CD14-positive monocyte (primary cell): Measurements from ENCODE around the gene GEMIN8. TPM values are rescaled to one million over a fixed set of nuclear protein-coding genes. Genes with fewer than 3 reads are reported as not detected.

Source experiments
- DNase-seq, 3 donors: peaks; one replicate each; pipeline ENCODE4 v3.0.0-alpha.2; 2011 to 2022
- H2AFZ ChIP-seq: 2 replicates; pipeline ENCODE4 v1.6.0; 2012; ENCODE audit warnings: mild to moderate bottlenecking, low read depth, low read length, inconsistent platforms; ENCODE audit not compliant: insufficient read depth, poor library complexity, severe bottlenecking
- H3K27ac ChIP-seq, 2 donors: 1 replicate in 1 of 2; 2 replicates in 1 of 2; pipeline ENCODE4 v1.5.1; 2012 to 2013; ENCODE audit warnings: low read length in 2 of 2, control low read depth in 1 of 2, inconsistent platforms in 1 of 2, low read depth in 1 of 2, mild to moderate bottlenecking in 1 of 2
- H3K27me3 ChIP-seq, 2 donors: one replicate each; pipeline versions ENCODE4 v1.6.0 to v1.6.1; 2011 to 2013; ENCODE audit warnings: low read length in 2 of 2; ENCODE audit not compliant: control insufficient read depth in 2 of 2, insufficient read depth in 2 of 2
- H3K36me3 ChIP-seq, 2 donors: replicated peaks in 1 of 2; 1 replicate in 1 of 2; 2 replicates in 1 of 2; pipeline versions ENCODE4 v1.5.1 to v1.6.1; 2012 to 2013; ENCODE audit warnings: low read length in 2 of 2, control low read depth in 1 of 2, inconsistent platforms in 1 of 2, mild to moderate bottlenecking in 1 of 2; ENCODE audit not compliant: insufficient read depth in 2 of 2, control insufficient read depth in 1 of 2
- H3K4me1 ChIP-seq, 2 donors: 1 replicate in 1 of 2; 2 replicates in 1 of 2; pipeline versions ENCODE4 v1.5.1 to v1.6.1; 2012 to 2013; ENCODE audit warnings: low read length in 2 of 2, control low read depth in 1 of 2, inconsistent platforms in 1 of 2, mild to moderate bottlenecking in 1 of 2, moderate library complexity in 1 of 2; ENCODE audit not compliant: insufficient read depth in 2 of 2, control insufficient read depth in 1 of 2
- H3K4me2 ChIP-seq: replicated peaks from 2 replicates; pipeline ENCODE3; 2012; ENCODE audit warnings: low read length, moderate library complexity, mild to moderate bottlenecking; ENCODE audit not compliant: poor library complexity, severe bottlenecking; ENCODE audit errors: extremely low read depth
- H3K4me3 ChIP-seq, 3 experiments: fragments of 200-600 bp in 1 of 3; sonication (generic) in 1 of 3; replicated peaks in 1 of 3; 1 replicate in 2 of 3; 2 replicates in 1 of 3; pipeline ENCODE4 v1.5.1; 2011 to 2013; ENCODE audit warnings: low read length in 3 of 3, mild to moderate bottlenecking in 3 of 3, control low read depth in 2 of 3, low read depth in 2 of 3, inconsistent platforms in 1 of 3, moderate library complexity in 1 of 3
- H3K79me2 ChIP-seq: 2 replicates; pipeline ENCODE4 v1.6.0; 2012; ENCODE audit warnings: mild to moderate bottlenecking, control low read depth, inconsistent platforms, low read length, moderate library complexity; ENCODE audit not compliant: insufficient read depth
- H3K9ac ChIP-seq: 2 replicates; pipeline ENCODE4 v1.6.0; 2017; ENCODE audit warnings: low read length, mild to moderate bottlenecking; ENCODE audit not compliant: insufficient read depth, poor library complexity, severe bottlenecking
- H3K9me3 ChIP-seq, 2 donors: replicated peaks in 1 of 2; 1 replicate in 1 of 2; 2 replicates in 1 of 2; pipeline versions ENCODE4 v1.5.1 to v1.6.1; 2012 to 2013; ENCODE audit warnings: low read length in 2 of 2, control low read depth in 1 of 2; ENCODE audit not compliant: control insufficient read depth in 1 of 2, insufficient read depth in 1 of 2
- H4K20me1 ChIP-seq: 2 replicates; pipeline ENCODE4 v1.6.0; 2012; ENCODE audit warnings: mild to moderate bottlenecking, low read length, control low read depth, moderate library complexity; ENCODE audit not compliant: insufficient read depth
- H3K27ac Mint-ChIP-seq, 7 donors: one replicate each; pipeline ENCODE4 v1.8.0; 2020; ENCODE audit warnings: mild to moderate bottlenecking in 7 of 7, mixed read lengths in 7 of 7, moderate library complexity in 6 of 7, inconsistent platforms in 2 of 7
- H3K27me3 Mint-ChIP-seq, 3 donors: one replicate each; pipeline ENCODE4 v1.8.0; 2021 to 2022; ENCODE audit warnings: low read depth in 3 of 3, mild to moderate bottlenecking in 3 of 3, mixed read lengths in 3 of 3, moderate library complexity in 3 of 3, inconsistent platforms in 1 of 3
- H3K36me3 Mint-ChIP-seq, 2 donors: one replicate each; pipeline ENCODE4 v1.8.0; 2020; ENCODE audit warnings: mixed read lengths in 2 of 2, inconsistent platforms in 1 of 2, mild to moderate bottlenecking in 1 of 2
- H3K4me1 Mint-ChIP-seq: one replicate; pipeline ENCODE4 v1.8.0; 2020; ENCODE audit warnings: mild to moderate bottlenecking, mixed read lengths
- H3K4me3 Mint-ChIP-seq, 2 donors: one replicate each; pipeline ENCODE4 v1.8.0; 2020; ENCODE audit warnings: mild to moderate bottlenecking in 2 of 2, mixed read lengths in 2 of 2, moderate library complexity in 1 of 2
- H3K9me3 Mint-ChIP-seq, 7 donors: one replicate each; pipeline ENCODE4 v1.8.0; 2020 to 2022; ENCODE audit warnings: mixed read lengths in 7 of 7, mild to moderate bottlenecking in 6 of 7, moderate library complexity in 6 of 7, inconsistent platforms in 2 of 7
- CTCF ChIP-seq: fragments of 200-600 bp; IDR thresholded peaks from one replicate; pipeline ENCODE4 v1.8.0; 2022; ENCODE audit warnings: antibody characterized with exemption, mild to moderate bottlenecking
- WGBS: methylation state at CpG from one replicate; pipeline ENCODE4 v1.1.5; 2013; ENCODE audit warnings: missing lambda C conversion rate; ENCODE audit not compliant: insufficient coverage; 5-methylcytosine and 5-hydroxymethylcytosine counted together
- intact Hi-C, 2 donors: fragments of 100-400 bp; cut with micrococcal nuclease; formaldehyde crosslinking; loops; one replicate each; pipeline versions ENCODE4 v1.15.0 to v1.15.1; 2023
- polyA plus RNA-seq, 3 donors: library from polyadenylated mRNA; depleted of rRNA in 1 of 3; unstranded in 2 of 3; stranded (reverse) in 1 of 3; fragments of 300-500 nt in 2 of 3; fragments of >200 nt in 1 of 3; fragmentation: Illumina TruSeq in 2 of 3; gene quantifications; 1 replicate in 2 of 3; 2 replicates in 1 of 3; pipeline ENCODE4 v1.2.3, GENCODE V29; 2012 to 2021

GEMIN8 gene
- polyA plus RNA-seq, 3 donors = 10.9 to 15.0 (median 12.6) TPM

DNA sequence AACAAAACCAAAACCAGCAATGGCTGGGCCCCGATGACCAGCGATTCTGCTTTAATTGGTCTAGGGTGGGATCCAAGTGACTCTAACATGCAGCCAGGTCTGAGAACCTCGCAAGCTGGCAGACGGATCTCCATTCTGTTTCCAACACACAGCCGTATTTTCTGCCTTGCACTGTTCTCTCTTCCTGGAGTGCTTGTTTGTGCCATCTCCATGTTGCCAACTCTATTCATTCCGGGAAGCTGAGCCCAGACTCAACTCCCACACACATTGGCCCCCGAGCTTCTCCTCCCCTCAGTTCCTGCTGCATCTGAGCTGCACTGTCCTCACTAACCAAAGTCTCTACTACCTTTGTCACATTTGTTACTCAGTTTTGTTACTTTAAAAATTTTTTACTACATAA lies 35.6 kb downstream of the GEMIN8 start:
- Histone ChIP-seq H3K9me3 (no peaks in the 10 kb centered on the region), H2AFZ (no peak overlapping the region), H3K36me3 (no peaks in the 10 kb centered on the region), H4K20me1 (no peaks in the 10 kb centered on the region), H3K4me2 (no peak overlapping the region), H3K79me2 (no peaks in the 10 kb centered on the region), H3K4me3 (no peak overlapping the region), H3K9ac (no peak overlapping the region), H3K4me1 (no peaks in the 10 kb centered on the region), H3K27me3 (no peaks in the 10 kb centered on the region), H3K27ac (no peak overlapping the region)
- no peaks in the 10 kb centered on the region for H3K36me3 Mint-ChIP-seq
- no peak overlapping the region for H3K4me3 Mint-ChIP-seq
- peaks cover 0 to 4% (median 0%) of the 10 kb centered on the region in 3 donors for H3K27me3 Mint-ChIP-seq
- DNase-seq = no peak
- peaks cover 0 to 3% (median 0%) of the 10 kb centered on the region in 7 donors for H3K9me3 Mint-ChIP-seq
- WGBS = 100% methylated on average over 6 of the region's 7 CpGs
- H3K4me1 Mint-ChIP-seq = no peaks in the 10 kb centered on the region
- TF ChIP-seq CTCF = no peak
- no peak overlapping the region for H3K27ac Mint-ChIP-seq
- intact Hi-C loops = no loop called here

DNA sequence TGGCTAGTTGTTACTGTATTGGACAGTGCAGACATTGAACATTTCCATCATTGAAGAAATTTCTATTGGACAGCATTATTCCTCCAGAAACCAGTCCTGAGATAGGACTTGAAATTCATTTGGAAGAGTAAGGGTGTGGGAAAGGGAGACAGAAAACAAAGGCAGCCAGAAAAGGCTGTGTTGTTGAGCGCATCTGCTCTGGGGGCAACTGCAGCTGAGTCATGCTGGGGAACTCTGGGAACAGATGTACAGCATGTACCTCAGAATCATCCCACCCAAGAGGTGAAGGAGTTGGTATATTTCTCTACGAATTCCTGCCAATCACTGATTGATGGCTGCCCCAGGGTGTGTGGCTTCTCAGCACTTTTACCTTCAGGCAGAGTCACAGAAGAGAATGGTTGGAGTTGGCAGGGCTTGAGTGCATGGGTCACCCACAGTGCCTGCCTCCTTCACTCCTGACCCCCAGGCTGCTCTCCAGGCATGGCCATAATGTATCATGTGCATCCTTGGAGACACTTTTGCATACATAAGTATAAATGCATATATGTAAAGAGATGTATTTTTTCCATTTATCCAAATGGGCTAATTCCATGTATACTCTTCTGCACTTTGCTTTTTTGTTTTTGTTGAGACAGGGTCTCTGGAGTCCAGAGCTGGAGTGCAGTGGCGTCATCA lies 39.4 kb downstream of the GEMIN8 start:
- Histone ChIP-seq H3K4me1 (no peaks in the 10 kb centered on the region), H2AFZ (no peak overlapping the region), H4K20me1 (no peaks in the 10 kb centered on the region), H3K4me2 (no peak overlapping the region), H3K36me3 (no peaks in the 10 kb centered on the region), H3K27me3 (no peaks in the 10 kb centered on the region), H3K4me3 (no peak overlapping the region), H3K79me2 (no peaks in the 10 kb centered on the region), H3K27ac (no peak overlapping the region), H3K9me3 (no peaks in the 10 kb centered on the region), H3K9ac (no peak overlapping the region)
- H3K27ac Mint-ChIP-seq = no peak overlapping the region
- H3K27me3 Mint-ChIP-seq = peaks cover 0 to 7% (median 0%) of the 10 kb centered on the region in 3 donors
- no CpG with 5 or more reads among the region's 3 CpGs for WGBS
- H3K36me3 Mint-ChIP-seq = no peaks in the 10 kb centered on the region
- no peak for TF ChIP-seq CTCF
- H3K4me3 Mint-ChIP-seq = no peak overlapping the region
- DNase-seq = no peak
- intact Hi-C loops = no loop called here
- no peaks in the 10 kb centered on the region for H3K4me1 Mint-ChIP-seq
- H3K9me3 Mint-ChIP-seq = peaks cover 0 to 3% (median 0%) of the 10 kb centered on the region in 7 donors
